Ishikawa (cell line): ENCODE data around the gene DNAJC15.

Experiments used
- CEBPB ChIP-seq: IDR thresholded peaks from 2 replicates; pipeline ENCODE4 v1.6.1; 2012
- CREB1 ChIP-seq: IDR thresholded peaks from 2 replicates; pipeline ENCODE4 v1.6.1; 2012; ENCODE audit warnings: low read depth
- EGR1 ChIP-seq: IDR thresholded peaks from 2 replicates; pipeline ENCODE4 v1.6.1; 2012
- EP300 ChIP-seq: IDR thresholded peaks from 2 replicates; pipeline ENCODE4 v1.6.1; 2012; ENCODE audit warnings: borderline replicate concordance
- FOXM1 ChIP-seq: IDR thresholded peaks from 2 replicates; pipeline ENCODE4 v1.6.1; 2012; ENCODE audit warnings: low read depth, borderline replicate concordance
- RAD21 ChIP-seq: IDR thresholded peaks from 2 replicates; pipeline ENCODE4 v1.6.1; 2012; ENCODE audit warnings: low read depth
- TAF1 ChIP-seq: IDR thresholded peaks from 2 replicates; pipeline ENCODE4 v1.6.1; 2012; ENCODE audit warnings: low read depth, mild to moderate bottlenecking
- YY1 ChIP-seq: IDR thresholded peaks from 2 replicates; pipeline ENCODE4 v1.6.1; 2012; ENCODE audit warnings: low read depth
- TF ChIP-seq, protein P1 (sequence below): IDR thresholded peaks from 2 replicates; pipeline ENCODE4 v1.6.1; 2012; ENCODE audit warnings: low read depth, mild to moderate bottlenecking
- TF ChIP-seq, protein P2 (sequence below): IDR thresholded peaks from 2 replicates; pipeline ENCODE4 v1.6.1; 2012
- TF ChIP-seq, protein P3 (sequence below): IDR thresholded peaks from 2 replicates; pipeline ENCODE4 v1.6.1; 2012

DNA sequence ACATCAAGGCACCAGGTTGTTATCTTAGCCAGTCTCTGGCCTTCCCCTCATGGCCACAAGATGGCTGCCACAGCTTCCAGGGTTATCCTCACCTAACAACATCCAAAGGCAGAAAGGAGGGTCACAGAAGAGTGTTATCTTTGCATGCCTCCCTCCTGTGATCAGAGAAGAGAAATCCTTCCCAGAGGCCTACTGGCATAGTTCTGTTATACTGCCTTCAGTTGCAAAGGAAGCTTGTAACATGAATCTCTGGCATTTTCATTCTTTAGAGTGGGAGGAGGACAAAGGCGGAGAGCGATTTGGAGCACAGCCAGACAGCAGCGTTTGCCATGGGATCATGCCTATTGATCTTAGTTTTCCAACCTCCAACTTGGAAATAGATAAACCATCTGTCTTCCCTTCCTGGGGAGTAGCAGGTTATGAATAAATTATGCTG lies 135.7 kb downstream of the DNAJC15 start:
- TF ChIP-seq TAF1 = no peak
- TF ChIP-seq FOXM1 = no peak
- TF ChIP-seq, protein P1, sequence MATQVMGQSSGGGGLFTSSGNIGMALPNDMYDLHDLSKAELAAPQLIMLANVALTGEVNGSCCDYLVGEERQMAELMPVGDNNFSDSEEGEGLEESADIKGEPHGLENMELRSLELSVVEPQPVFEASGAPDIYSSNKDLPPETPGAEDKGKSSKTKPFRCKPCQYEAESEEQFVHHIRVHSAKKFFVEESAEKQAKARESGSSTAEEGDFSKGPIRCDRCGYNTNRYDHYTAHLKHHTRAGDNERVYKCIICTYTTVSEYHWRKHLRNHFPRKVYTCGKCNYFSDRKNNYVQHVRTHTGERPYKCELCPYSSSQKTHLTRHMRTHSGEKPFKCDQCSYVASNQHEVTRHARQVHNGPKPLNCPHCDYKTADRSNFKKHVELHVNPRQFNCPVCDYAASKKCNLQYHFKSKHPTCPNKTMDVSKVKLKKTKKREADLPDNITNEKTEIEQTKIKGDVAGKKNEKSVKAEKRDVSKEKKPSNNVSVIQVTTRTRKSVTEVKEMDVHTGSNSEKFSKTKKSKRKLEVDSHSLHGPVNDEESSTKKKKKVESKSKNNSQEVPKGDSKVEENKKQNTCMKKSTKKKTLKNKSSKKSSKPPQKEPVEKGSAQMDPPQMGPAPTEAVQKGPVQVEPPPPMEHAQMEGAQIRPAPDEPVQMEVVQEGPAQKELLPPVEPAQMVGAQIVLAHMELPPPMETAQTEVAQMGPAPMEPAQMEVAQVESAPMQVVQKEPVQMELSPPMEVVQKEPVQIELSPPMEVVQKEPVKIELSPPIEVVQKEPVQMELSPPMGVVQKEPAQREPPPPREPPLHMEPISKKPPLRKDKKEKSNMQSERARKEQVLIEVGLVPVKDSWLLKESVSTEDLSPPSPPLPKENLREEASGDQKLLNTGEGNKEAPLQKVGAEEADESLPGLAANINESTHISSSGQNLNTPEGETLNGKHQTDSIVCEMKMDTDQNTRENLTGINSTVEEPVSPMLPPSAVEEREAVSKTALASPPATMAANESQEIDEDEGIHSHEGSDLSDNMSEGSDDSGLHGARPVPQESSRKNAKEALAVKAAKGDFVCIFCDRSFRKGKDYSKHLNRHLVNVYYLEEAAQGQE = no peak
- no peak for TF ChIP-seq EP300
- TF ChIP-seq CREB1 = no peak
- TF ChIP-seq CEBPB = no peak
- TF ChIP-seq, protein P2, sequence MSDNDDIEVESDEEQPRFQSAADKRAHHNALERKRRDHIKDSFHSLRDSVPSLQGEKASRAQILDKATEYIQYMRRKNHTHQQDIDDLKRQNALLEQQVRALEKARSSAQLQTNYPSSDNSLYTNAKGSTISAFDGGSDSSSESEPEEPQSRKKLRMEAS = no peak
- TF ChIP-seq EGR1 = no peak
- TF ChIP-seq, protein P3, sequence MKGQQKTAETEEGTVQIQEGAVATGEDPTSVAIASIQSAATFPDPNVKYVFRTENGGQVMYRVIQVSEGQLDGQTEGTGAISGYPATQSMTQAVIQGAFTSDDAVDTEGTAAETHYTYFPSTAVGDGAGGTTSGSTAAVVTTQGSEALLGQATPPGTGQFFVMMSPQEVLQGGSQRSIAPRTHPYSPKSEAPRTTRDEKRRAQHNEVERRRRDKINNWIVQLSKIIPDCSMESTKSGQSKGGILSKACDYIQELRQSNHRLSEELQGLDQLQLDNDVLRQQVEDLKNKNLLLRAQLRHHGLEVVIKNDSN = no peak
- no peak for TF ChIP-seq RAD21
- TF ChIP-seq YY1 = 0 out of 2 replicates have a peak, but pooled peaks have one; percentile 42
